NK-92 (cell line): ENCODE data around the gene C21orf91.

Experiments
- DNase-seq: peaks from one replicate; lab custom pipeline; 2025; ENCODE audit not compliant: unreplicated experiment; lab: John Stamatoyannopoulos, UW

The C21orf91 gene

DNA sequence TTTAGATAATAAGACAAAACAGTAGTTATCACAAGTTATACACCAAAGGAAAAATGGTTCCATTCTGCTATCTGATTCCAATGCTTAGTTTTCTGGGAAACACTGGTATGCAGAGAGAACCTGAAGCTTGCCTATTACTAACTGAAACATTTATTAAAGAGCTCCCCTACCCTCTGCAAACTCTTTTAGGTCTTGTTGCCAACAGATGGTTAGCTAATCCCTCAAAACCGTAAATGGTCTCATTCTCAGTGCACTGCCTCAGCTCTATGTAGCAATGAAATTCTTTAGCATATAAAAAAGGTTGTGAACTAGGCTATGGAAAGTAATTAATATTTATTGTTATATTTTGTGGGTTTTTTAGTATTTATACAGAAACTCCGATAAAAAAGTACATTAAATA, 20.4 kb downstream of the C21orf91 start:
- no peak for DNase-seq

DNA sequence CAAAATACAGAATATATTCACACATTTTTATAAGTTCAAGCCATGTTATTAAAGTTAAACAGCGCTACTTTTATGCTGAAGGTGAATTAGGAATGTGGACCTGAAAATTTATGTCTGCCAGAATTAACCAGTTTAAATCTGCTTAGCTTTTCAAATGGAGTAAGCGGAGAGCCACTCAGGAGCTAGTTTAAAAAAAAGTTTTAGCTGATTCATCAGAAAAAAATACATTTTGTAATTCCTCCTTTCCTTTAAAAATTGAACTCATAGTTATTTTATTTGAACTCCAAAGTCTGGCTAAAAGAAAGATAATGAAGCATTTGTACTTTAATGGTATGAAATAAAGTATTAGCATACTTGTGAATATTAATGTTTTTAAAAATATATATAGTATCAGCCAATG, 21.2 kb downstream of the C21orf91 start:
- no peak for DNase-seq

DNA sequence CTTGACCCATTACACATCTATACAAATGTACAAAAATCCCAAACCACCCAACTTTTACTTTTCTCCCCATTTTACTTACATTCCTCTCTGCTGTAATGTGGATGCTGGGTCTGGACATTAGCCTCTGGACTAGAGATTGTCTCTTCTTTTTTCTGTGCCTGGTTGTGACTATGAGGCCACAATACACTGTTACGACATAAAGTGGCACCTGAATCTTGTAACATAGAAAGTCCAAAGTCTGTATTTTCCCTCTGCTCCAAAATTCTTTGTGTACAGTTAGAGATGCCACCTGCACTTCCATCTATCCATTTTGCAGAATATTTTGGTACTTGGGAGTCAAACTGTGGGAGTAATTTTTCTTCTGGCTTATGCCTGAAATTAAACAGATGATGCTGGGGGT, 22.7 kb downstream of the C21orf91 start:
- DNase-seq: no peak

DNA sequence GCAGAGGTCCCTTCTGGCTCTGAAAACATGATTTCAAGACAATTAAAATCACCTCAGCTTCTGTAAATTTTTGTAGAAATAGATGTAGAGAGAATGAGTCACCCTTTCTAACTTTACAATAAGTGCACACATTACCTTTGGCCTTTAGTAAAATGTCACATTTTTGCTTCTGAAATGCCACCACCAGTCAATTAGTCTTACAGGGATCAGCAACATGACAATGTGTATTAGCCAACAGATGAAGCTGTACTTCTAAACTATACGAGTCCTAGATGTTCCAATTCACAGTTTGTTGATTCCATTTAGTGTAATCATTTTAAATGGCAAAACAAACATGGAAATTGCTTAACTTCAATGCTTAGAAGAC, 23.1 kb downstream of the C21orf91 start:
- DNase-seq: no peak

DNA sequence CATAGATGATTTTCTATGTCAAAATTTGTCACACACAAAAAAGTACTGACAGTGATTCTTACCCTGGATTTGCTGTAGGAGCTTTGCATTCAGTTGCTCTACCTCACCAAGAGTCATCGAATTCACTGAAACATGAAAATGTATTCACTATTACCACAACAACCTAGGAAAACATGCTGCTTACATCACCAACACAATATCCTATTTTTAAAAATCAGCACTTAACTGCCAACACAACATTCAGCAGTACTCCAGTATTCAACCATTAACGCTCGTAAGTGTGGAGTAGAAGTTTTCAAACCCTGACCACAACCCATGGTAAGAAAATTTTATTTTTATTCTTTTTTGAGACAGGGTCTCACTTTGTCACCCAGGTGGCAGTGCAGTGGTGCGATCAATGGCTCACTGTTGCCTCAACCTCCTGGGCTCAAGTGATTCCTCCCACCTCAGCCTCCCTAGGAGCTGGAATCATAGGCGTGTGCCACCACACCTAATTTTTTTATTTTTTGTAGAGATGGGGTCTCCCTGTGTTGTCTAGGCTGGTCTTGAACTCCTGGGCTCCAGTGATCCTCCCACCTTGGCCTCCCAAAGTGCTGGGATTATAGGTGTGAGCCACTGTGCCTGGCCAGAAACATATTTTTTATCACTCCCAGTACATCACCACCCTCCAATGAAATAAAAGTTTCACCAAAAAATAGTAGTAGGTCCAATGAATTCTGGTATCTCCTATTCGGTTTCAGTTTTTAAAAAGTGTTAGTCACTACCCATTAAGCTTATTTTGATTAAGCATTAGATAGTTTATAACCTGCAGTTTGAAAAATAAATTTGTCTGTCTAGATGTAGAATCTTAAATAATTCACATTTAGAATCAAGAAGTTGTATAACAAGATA, 23.8 kb downstream of the C21orf91 start:
- DNase-seq: no peak

DNA sequence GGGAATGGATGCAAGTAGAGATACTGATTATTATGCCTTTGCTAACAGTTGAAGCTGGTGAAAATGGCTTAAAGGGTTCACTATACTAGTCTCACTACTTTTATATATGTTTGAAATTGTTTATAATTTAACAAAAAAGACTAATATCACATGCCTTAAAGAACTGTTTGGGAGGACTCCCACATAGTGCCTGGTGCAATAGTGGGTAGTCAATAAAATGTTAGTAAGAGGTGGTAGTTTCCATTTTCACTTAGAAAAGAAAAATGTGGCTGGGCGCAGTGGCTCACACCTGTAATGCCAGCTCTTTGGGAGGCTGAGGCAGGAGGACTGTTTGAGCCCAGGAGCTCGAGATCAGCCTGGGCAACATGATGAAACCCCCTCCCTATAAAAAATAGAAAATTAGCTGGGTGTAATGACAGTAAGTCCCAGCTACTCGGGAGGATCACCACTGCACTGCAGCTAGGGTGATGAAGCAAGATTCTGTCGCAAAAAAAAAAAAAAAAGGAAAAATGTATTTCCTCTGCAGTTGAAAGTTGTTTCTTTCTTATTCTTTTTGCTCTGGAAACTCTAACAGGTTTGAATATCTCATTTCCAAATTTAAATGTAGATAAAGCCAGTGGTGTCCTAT, 24.5 kb downstream of the C21orf91 start:
- no peak for DNase-seq

DNA sequence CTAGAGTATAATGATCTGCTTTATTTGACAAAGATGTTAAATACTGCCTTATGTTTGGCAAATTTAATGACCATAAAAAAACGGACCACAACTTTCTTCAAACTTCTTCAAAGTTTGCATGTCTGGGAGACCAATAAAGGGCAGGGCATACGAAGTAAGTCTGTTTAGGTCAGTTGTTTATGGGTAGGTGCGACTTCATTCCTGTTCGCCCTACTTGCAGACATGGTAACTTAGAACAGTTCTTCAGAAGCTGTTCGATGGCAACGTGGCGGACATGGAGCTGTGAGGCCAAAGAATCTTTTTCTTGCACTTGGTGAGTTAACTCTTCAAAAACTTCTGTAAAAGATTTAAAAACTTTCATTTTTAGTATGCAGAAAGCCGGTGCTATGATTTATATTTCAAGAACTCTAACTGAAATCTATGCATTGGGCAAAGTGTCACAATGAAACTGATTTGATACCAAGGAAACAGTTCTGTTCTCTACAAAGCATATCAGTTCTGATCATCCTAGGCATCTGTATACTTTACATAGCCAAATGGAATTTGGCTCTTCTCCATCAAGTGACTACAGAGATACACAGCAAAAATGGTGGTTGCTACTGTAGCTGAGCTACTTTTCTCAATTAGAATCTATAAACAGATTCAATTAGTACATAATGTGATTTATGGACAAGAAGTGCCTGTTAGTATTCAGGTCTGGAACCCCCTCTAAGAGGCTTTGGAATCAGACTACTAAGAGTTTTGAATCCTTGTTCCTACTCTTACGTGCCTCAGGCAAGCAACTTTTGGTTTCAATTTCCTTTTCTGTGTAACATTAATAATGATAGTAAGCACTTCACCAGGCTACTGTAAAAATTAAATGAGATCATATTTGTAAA, 25.7 kb downstream of the C21orf91 start:
- no peak for DNase-seq

DNA sequence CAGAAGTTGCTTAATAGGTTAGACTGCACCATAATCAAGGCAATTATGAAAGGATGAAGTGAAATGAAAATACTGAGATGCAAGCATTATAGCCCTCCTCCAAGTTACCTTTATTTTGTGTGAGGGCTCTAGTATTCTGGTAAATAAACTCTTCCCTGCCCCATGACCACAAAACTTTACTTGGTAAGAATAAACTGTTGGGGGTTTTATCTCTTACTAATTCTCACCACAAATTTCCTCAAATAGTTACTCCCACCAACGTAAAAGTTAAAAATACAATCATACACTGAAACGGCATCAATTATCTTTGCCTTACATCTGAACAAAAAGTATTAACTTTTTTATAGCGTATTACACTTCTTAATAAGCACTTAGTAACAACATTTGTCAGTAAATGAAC, 29.5 kb downstream of the C21orf91 start:
- DNase-seq: no peak

DNA sequence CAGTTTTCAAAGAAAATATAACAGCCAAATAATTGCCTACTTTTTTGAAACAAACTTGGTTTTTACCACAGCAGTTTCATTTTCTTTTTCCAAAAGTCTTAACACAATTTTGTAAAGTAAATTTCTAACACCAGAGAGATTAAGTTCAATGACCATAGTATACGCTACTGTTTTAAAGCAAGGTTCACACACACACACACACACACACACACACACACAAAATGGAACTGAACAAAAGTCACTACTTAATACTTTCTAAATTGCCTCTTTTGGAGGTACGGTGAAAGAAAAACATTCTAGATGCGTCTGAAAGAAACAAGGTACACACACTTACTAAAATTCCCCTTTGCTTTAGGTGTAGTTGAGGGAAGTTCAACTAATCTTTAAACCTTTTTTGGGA, 30.1 kb downstream of the C21orf91 start:
- no peak for DNase-seq

DNA sequence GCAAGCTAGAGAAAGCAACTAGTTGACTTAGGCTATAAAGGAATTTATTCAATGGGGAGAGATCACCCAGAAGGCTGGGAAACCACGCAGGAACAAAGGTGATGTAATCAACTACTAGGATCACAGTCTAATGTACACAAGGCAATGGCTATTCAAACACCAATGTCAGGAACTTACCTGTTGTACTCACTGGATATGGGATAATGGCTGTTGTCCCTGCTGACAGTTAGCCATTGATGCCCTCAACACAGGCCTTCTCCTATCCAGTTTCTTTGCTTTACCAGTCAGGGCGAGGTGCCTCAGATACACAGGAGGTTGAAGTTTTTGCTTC, 32.3 kb downstream of the C21orf91 start:
- DNase-seq: no peak

DNA sequence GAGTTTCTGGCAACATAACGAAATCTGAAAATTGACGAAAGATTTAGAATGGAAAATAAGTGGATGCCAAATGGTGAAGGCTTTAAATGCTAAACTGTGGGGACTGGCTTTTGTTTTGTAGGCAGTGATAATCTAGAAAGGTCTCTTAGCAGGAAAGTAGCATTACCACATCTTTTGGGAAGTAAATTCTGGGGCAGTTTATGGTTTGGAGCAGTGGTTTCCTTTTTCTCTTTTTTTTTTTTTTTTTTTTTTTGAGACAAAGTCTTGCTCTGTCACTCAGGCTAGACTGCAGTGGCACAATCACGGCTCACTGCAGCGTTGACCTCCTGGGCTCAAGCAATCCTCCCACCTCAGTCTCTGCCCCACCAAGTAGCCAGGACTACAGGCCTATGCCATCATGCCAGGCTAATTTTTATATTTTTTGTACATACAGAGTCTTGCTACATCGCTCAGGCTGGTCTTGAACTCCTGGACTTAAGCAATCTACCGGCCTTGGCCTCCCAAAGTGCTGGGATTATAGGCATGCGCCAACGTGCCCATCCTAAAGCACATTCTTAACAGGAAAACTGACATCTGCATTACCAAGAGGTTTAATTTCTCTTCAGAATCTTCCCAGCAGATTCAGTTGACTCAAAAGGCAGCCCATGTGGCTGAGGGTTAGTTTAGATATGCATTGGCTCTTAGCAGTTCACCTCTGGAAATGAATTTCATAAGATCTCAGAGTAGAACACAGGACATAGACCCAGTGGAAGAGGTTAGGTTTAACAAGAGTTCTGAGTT, 32.9 kb downstream of the C21orf91 start:
- DNase-seq: no peak

DNA sequence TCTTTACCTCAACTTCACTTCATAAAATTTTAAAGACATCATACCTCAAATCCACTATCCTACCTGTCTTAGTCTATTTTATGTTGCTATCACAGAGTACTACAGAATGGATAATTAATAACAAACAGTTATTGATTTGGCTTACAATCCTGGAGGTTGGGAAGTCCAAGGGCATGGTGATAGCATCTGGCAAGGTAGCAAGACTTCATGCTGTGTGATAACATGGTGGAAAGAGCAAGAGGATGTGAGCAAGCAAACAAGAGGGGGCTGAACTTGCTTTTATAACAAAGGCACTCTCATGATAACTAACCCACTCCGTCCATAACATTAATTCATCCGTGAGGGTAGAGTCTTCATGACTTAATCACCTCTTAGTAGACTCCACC, 33.8 kb downstream of the C21orf91 start:
- no peak for DNase-seq

DNA sequence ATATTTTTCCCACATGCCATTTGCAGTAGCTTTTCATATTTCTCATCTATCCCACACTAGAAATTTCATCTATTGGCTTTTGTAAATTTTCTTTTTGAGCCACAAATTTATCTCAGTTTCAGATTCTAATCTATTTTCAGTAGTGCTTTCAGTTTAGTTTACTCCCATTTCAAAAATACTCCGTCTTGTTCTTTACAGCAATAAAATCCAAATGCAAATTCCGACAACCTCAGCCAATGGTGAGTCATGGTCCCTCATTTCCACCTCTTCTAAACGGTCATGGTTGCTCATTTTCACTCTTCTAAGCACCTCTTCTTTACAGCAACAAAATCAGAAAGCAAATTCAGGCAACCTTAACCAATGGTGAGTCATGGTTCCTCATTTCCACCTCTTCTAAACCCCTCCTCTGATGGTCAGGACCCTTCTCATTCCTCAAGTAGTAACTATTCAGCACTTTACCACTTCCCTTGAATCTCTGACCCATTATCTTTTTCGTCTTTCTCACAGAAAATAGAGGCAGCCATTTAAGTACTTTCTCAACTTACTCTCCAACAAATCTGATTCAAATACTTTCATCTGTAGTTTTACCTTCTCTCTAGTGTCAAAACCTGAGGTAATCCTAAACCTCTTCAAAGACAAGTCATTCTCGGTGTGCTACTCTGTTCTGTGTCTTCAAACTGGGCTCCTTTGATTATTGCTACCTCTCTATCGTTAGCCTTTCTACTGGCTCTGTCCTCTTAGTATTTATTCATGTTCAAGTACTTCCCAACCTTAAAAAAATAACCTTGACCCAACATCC, 34.4 kb downstream of the C21orf91 start:
- no peak for DNase-seq

DNA sequence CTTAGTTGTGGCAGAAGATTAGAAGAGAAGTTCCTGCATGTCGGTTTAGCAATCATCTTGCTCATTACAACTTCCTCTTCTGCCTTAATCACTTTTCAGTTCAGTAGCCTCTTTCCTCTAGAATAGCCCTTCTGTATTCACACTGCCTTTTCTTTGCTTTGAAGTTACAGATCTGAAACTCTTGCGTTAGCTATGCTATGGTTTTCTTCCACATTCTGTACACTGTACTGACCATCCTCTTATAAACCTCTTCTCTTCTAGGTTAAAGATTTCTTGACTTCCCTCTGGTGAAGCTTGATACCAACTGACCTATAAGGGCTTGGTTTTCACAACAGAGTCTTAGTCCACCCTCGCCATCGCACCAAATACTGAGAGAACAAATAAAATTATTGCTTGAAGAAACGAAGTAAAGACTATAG, 35.0 kb downstream of the C21orf91 start:
- DNase-seq: no peak

DNA sequence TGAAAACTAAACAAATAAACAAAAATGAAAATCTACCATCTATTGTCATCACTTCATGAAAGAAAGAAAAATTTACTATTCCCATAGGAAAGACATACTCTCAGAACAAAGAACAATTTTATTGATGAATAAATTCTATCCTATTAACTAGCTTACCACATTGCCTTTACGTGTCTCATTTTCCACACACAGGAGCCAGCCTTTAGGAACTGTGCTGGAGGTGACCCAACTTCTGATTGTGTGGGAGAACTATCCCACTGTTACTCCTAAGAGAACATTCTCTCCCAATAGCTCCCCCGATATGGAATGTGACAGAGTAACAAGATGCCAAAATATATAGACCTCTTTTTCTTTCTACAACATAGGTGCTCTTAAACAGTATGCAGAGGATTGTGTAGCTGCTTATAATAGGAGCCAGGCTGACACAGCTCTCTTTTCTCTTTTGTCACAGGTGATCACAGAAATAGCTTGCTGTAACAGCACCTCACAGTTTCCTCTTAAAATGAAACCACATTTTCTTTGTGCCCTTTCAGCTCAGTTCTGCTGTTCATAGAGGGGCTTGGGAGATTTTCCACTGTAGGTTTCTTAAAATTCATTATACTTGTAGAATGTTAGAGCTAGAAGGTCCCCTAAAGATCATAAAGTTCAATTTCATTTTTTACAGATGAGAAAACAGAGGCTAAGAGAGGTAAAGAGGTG, 35.5 kb downstream of the C21orf91 start:
- no peak for DNase-seq

DNA sequence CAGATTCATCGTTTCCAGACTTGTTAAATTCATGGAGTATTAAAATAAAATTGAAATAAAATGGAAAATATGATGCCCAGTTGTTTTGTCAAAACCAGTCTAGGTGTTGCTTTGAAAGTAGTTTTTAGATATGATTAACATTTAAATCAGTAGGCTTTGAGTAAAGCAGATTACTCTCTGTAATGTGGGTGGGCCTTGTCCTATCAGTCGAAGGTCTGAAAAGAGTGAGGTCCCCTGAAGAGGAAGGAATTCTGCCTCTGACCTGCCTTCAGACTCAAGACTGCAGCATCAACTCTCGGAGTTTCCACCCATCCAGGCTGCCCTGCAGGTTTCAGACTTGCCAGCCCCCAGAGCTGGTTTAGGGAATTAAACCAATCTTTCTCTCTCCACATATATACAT, 36.2 kb downstream of the C21orf91 start:
- no peak for DNase-seq

DNA sequence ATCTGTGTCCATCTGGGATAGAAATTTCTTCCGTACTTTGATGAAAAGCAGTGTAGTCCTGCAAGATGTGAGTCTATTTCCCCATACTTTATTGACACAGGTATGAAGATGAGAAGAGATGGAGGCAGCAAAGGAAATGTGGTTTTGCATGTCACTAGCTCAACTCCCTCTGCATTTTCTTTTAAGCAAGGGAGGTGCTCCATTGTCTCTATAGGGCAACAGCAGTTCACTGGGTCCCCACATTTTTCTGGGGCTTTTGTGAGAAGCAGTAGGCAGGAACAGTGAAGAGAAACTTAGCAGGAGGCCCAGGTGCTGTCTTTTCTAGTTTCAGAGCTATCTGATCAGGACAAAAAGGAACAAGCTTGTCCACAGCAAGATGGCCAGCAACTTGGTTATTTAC, 37.1 kb downstream of the C21orf91 start:
- DNase-seq: no peak

DNA sequence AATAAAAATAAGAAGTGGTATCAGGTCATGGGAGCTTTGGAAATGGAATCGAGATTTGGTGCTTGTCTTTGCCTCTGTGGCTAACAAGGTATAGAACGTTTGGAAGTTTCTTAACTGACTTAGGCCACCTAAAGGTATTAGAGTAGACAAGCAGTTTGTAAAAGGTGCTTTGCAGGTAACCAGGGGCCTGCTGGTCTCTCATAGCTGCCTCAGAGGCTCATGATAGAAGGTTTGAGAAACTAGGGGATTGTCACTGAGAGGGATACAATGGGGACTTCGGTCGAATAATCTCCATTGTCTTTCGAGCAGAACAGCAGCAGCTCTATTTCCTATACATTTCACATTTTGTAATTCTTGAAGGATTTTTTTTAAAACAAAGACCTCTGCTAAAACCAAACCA, 37.6 kb downstream of the C21orf91 start:
- no peak for DNase-seq

DNA sequence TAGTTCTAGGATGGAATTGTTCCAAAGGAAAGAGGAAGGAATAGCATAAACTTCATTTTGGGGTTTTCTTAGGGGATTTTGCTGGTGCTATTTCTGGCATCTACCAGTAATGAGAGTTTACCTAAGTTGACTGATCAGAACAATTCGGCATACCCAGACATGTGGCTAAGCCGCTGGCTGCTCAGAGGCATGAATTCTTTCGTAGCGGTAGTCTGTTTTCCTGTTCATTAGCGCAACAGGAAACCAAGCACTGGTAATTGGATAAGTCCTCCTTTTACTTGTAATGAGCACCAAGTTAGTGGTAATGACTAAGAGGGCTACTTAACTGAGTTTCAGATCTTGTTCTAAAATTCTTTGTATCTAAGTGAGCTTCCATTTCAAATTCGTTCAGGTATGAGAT, 38.6 kb downstream of the C21orf91 start:
- no peak for DNase-seq

DNA sequence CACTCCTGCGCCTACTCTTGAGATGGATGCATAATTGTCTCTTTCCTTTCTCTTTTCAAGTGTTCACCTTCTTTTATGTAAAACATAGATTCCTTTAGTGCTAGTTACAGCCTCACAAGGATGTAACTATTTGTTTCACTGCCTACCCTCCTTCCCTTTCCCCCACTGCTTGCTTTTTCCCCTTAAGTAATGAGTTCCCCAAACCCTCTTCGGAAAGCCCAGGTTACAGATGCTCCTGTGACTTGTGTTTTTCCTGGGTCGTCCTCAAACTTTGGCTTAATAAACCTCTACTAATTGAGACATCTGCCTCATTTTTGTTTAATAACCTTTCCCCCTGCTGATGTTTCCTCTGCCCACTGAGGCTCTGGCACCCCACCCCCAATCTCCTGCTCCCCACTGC, 39.2 kb downstream of the C21orf91 start:
- no peak for DNase-seq
